HG03064 (cell line): ENCODE results near the gene NKX2-4.
"Not testable (repeated sequence)": the region's sequence is repeated elsewhere in the genome, so short reads cannot be mapped to it uniquely, and the experiment has no call there.

ENCODE experiments used
- ATAC-seq: cut with Tn5 transposase; IDR thresholded peaks from one replicate; pipeline ENCODE4 v1.9.1; 2021; ENCODE audit warnings: low read depth; ENCODE audit not compliant: unreplicated experiment

Gene NKX2-4

DNA sequence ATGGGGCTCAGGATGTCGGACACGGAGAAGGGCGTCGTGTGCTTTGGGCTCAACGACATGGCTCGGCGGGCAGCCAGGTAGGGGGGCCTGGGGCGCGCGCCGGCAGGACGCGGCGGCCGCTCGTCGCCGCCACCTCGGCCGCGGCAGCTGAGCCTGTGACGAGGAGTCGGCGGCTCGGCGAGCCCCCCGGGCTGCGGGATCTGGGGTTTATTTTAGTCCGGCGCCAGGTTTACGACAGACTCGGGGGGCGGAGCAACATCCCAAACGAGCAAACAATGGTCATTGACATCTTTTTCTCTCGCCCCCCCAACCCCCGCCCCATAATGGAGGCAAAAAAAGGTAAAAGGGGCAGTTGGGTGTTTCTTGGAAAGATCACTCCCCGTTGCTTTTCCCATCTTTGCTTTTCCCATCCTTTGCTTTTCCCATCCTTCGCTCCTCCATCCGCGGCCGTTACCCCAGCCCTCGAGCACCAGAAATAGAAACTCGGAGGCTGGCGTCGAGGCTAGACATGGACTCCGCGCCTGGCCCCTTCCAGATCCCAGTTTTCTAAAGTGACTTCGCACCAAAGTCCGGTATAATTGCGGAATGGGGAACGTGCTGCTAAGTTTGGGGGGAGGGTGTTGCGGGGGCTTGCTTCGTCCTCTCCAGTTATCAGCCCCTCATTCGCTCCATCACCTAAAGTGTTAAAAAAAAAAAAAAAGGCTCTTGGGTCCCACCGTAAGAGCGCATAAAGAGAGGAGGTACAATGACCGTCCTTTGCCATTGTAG, at the start of gene NKX2-4:
NKX2-4 (minus strand) TSS at position 186 of the 768 bp plus-strand sequence; CDS start at position 59, 127 bp downstream.
- ATAC-seq: no peak

GRCh38 chr20:21437816-21438215, 40.5 kb upstream of the NKX2-4 start:
- no peak for ATAC-seq

DNA sequence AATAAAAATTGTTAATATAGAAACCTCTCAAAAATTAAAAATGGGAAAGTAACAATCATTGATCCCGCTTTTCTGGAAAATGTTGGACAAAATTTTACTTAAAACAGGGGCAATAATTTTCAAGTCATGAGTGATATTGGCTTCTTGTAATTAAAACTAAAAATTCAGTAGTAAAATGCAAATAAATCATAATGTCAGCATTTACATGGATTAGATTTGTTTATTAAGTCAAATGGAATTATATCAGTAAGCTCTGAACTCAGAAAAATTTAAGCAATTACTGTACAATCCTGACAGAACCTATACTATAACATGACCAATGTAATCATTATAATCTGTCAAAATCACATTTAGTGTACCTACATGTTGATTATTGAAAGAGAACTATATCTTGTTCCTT, 39.9 kb upstream of the NKX2-4 start:
- ATAC-seq: no peak

DNA sequence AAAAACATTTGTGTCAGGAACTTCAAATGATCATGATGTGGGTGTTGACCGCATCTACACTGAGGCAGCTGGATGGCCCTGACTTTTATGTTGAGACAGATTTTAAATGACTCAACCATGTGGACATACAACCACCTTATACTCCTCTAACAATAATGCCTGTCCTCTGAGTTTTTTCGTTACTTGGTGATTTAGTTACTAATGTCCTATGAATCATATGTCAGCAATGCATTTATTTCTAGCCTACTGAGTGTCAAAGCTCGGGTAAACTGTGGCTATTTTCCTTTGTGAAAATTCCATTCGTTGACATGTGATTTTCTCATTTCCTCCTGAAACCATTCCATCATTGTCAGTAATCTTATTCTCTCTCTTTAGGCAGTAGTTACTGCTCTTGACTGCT, 38.9 kb upstream of the NKX2-4 start:
- no peak for ATAC-seq

GRCh38 chr20:21435576-21435975, 38.2 kb upstream of the NKX2-4 start:
- ATAC-seq: no peak

DNA sequence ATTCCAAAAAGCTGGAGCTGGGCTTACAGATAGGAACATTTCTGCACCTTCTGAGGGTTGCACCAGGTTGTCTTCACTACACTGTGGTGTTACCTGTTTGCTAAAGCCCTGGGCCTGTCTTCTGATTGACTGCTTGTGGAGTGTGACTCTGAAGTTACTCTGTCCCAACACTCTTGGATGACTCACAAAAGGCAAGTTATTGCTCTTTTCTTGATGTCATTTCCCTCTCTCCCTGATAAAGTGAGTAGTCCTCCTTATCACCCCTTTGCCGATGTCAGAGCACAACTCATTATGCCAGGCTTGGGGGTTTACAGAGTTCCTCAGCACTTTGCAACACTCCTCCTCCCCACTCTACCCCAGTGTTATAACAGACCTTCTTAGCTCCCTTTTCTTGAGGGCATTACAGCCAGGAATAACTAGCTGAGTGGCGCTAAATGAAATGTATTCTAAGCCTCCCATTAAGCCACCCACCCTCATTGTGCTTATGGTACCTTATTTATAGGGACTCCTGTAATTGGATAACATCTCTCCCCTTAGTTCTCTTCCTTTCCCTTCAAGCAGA, 36.1 kb upstream of the NKX2-4 start:
- no peak for ATAC-seq

DNA sequence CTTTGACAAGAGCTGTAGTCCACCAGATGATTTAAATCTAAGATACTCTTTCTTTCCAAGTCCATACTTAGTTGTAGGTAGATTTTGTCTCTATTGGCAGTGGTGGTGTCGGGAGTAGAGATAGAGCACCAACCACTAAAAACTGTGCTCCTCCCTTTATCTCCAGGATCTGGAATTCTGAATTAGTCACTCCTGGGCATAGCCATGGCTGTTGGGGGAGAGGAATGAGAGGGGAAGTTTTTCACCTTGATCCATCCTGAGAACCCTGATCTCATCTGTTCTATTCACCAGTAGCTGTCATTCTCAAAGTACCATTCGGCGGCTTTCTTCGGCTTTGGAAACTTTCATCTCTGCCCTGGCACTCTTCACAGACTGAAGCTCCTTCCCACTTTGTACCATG, 35.6 kb upstream of the NKX2-4 start:
- no peak for ATAC-seq

DNA sequence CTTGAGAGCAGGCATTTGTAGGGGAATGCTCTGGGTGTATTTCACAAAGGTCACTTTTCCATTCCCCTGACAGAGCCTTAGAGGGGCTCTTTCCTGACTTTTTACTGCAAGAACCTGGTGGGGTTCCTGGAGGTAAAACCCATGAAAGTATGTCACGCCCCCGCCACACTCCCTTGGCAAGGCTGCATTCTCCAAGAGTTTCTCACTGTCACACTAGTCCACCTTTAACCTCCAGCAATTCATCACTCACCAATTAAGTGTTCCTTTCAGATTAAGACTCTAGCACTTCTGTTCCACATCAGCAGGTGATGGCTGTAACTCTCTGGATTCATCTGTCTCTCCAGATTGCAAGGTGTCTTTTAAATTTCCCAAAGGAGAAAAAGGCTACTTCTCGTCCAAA, 32.7 kb upstream of the NKX2-4 start:
- no peak for ATAC-seq

DNA sequence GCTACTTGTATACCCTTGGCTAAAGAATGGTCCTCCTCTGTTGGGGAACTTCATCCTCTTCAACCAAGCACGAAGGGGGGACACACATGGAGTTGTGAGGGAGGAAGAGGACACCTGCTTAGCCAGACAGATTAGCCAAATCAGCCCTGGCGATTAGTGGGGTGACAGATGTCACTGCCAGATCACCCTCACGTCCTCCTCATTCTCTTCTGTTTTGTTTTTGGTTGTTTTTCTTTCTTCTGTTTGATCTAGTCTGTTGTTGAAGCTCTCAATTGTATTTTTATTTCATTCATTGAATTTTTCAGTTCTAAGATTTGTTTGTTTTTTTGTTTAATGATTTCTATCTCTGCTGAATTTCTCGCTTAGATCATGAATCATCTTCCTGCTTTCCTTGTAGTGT, 27.5 kb upstream of the NKX2-4 start:
- no peak for ATAC-seq

- ATAC-seq: not testable (repeated sequence)
Measured at GRCh38 chr20:21423712-21424111, 26.4 kb upstream of the NKX2-4 start.

DNA sequence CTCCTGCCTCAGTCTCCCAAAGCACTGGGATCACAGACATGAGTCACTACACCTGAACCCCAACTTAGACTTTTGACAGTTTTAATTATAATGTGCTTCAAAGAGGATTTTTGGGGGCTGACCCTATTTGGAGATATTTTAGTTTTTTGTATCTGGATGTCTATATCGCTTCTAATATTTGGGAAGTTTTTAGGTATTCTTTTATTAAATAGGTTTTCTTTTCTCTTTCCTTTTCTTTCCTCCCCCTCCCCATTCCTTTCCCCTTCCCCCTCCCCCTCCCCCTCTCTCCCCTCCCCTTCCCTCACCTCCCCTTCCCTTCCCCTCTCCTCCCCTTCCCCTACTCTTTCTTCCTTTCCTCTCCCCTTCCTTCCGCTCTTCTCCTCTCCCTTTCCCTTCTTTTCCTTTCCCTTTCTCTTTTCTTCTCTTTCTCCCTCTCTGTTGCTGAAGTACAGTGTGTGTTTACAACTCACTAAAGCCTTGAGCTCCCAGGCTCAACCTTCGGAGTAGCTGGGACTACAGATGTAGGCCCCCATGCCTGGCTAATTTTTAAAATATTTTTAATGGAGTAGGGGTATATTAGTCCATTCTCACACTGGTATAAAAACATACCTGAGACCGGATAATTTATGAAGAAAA, 24.4 kb upstream of the NKX2-4 start:
- ATAC-seq: no peak

- not testable (repeated sequence) for ATAC-seq
Measured at GRCh38 chr20:21419147-21419546, 21.8 kb upstream of the NKX2-4 start.

DNA sequence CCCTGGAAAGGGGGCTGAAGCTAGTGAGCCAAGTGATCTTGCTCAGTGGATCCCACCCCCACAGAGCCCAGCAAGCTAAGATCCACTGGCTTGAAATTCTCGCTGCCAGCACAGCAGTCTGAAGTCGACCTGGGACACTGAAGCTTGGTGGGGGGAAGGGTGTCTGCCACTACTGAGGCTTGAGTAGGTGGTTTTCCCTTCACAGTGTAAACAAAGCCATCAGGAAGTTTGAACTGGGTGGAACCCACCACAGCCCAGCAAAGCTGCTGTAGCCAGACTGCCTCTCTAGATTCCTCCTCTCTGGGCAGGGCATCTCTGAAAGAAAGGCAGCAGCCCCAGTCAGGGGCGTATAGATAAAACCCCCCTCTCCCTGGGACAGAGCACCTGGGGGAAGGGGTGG, 16.7 kb upstream of the NKX2-4 start:
- ATAC-seq: not testable (repeated sequence)

- no peak for ATAC-seq
Measured at GRCh38 chr20:21411725-21412124, 14.4 kb upstream of the NKX2-4 start.

DNA sequence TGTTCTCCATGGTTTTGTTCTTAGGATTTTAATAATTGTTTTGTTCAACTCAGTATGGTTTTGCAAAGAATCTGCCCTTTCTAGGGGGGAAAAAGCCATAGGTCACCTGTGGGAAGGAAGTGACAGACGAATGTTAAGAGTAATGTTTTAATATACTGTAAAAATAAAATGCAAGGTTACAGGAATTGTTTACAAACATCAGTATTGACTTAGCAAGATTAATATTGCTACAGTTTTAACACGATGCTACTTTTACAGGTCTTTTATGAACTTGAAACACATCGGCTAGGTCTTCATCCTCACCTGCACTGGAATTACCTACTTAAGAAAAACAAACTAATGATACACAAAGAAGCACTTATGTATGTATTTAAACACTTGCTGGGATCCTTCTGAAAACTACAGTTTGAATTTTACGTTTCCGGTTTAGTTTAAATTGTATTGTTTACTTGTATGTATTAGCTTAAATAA, 1.7 kb upstream of the NKX2-4 start:
- ATAC-seq: no peak

- ATAC-seq: no peak
Measured at GRCh38 chr20:21398109-21399004, 1.0 kb upstream of the NKX2-4 start.

DNA sequence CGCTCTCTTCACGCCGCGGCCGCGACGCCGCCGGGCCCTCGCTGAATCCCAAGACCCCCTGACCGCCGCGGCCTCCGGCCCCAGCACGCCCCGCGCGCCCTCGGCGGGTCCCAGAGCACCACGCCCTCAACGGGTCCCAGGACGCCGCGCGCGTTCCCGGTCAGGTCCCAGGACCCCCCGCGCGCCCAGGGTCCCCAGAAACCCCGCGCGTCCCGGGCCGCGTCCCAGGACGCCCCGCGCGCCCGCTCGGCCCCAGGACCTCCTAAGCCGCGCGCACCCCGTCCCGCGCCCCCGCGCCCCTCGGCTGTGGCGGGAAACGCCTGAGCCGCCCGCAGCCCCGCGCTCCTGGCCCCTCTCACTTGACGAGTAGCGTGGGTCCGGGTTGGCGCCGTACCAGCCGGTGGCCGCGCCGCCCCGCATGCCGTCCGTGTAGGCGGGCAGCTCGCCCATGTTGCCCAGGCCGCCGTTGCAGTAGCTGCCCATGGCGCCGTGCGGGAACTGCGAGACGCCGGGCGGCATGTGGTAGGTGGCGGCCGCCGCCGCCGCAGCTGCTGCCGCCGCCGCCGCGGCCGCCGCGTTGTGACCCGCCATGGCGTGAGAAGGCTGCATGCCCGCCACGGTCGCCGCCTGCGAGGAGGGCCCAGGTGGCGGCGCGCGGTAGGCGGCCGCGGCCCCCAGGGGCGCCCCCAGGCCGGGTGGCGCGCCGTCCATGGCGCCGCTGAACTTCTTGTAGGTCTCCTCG, 556 bp downstream of the NKX2-4 start:
- no peak for ATAC-seq

DNA sequence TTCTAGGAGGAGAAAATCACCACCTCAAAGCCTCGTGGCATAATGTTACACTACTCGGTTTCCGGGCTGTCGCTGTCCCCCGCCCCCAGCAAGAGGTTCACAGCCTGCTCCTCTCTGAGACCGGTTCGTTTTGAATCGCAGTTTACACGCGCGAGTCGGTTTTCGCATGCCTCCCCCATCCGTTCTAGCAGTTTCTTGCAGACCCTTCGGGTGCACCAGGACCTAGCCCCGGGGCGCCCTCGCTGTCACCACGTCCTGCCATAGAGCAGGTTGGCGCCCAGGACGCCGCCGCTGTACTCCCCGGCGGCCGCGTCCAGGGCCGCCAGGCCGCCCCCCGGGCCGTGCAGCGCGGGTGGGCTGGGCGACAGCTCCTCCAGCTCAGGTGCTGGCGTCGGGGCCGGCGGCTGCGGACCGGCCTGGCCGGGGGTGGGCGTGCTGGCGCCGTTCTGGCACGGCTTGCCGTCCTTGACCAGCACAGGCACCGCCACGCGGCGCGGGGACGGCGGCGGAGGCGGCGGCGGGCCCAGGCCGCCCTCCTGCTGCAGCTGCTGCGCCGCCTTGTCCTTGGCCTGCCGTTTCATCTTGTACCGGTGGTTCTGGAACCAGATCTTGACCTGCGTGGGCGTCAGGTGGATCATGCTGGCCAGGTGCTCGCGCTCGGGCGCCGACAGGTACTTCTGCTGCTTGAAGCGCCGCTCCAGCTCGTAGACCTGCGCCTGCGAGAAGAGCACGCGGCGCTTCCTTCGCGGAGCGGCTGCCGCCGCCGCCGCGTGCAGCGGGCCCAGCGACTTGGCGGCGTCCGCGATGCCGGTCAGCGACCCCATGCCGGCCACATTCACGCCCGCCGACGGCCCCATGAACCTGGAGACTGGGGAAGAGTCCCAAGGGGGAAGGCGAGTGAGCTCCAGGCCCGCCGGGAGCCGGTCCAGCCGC, 1.4 kb downstream of the NKX2-4 start:
- no peak for ATAC-seq

- no peak for ATAC-seq
Measured at GRCh38 chr20:21395051-21395665, 2.2 kb downstream of the NKX2-4 start.
